ENCODE data around the gene CYTIP.
A peak's percentile ranks its signal among the peaks of the same experiment; 100 is the strongest.

Gene CYTIP

DNA sequence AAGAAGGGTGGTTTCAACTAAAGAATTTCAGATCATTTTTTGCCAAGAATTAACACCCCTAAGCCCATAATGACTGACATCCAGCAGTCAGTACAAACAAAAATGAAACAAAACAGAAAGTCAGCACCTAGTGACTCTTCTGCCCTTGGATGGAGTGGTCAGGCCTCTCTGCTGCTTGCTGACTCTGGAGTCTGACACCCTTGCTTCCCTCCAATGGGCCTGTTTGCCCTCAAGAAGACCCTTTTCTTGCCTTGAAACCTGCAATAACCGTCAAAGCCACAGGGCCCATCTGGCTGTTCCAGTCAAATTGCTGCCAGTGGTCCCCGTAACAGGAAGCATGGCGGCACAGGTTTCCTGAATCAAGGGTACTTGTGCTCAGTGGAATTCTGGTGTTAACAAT lies 27.2 kb upstream of the CYTIP start:
- Mint-ChIP-seq H3K27ac (peak overlapping the region; percentile 99), H3K4me1 (peaks cover 82% of the 10 kb centered on the region), H3K4me3 (peak overlapping the region; percentile 65), H3K9me3 (no peaks in the 10 kb centered on the region), H3K36me3 (peaks cover 10% of the 10 kb centered on the region)
- DNase-seq (ENCODE audit: low spot score in 2 of 2), result no peak
- ATAC-seq, result no peak

DNA sequence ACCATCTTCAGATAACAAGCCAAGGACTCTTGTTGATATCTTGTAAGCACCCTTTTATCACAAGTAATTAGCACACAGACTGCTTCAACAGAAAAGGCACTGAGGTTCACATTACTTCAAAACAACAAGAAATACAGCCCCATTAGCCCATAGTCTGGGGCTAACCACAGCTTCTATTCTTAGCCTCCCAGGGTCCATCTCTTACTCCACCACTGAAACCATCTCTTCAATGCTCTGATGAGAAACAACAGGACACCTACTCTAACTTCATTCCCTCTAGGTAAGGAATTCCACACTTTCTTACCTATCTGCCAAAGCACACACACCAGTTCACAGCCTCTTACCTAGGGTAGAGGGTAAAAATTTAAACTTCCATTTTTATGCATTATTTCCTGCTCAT lies 26.4 kb upstream of the CYTIP start:
- Mint-ChIP-seq H3K9me3 (peaks cover 4% of the 10 kb centered on the region), H3K4me3 (peak overlapping the region; percentile 65), H3K4me1 (peaks cover 82% of the 10 kb centered on the region), H3K36me3 (peaks cover 10% of the 10 kb centered on the region), H3K27ac (peak overlapping the region; percentile 99)
- DNase-seq (ENCODE audit: low spot score in 2 of 2) (no peak), ATAC-seq (no peak)

DNA sequence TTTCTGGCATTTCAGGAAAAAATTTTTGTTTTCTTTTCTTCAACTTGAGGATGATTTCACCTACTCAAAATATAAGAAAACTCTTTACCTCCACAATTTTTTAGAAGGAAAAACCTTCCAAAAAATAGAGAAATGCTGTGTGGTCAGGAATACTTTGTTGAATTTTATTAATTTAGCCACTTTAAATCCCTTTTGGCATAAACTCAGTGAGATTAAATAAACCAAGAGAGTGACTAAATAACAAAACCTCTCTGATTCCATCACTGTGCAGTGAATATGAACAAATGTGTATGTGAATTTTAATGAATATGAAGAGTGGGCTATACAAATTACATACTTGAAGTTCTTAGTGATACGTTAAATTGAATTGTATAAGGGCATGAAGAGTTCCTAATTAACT lies 25.8 kb upstream of the CYTIP start:
- H3K4me3 Mint-ChIP-seq, result peak overlapping the region; percentile 65
- H3K27ac Mint-ChIP-seq, result peak overlapping the region; percentile 99
- DNase-seq (ENCODE audit: low spot score in 2 of 2) (no peak), ATAC-seq (no peak)
- H3K4me1 Mint-ChIP-seq, result peaks cover 88% of the 10 kb centered on the region
- peaks cover 10% of the 10 kb centered on the region for H3K36me3 Mint-ChIP-seq
- peaks cover 4% of the 10 kb centered on the region for H3K9me3 Mint-ChIP-seq

DNA sequence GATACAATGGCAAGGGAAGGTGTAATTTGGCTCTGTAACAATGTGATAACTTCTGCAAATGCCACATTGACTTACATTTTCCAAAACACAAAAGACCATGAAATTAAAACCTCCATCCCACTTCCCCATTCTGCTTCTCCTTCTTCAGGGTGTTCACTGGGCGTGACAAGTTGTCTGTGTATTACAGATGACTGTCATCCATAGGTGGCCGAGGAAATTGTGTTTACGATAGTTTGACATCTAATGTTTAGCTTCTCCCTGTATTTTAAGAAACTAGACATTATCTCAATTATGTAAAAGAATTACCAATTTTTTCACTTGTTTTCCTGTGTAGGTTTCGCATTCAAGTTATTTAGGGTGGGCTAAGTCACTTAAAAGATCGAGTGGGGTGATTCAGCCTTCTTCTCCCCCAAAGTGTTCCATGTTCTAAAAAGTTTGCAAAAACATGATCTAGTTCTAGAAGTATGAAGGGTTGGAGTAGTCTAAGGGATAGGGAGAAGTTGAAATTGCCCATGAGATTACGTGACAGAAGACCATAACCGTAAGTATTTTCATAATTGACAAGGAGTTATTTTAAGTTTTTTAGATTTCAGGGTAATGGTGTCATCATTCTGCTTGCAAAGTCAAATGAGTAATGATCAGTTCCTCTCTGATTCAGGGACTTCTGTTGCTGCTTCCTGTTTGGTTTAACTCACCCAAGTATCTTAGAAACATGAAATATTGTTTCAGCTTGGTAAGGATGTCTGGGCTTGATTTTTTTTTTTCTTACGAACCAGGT lies 25.2 kb upstream of the CYTIP start:
- peak overlapping the region; percentile 99 for H3K27ac Mint-ChIP-seq
- H3K4me3 Mint-ChIP-seq, result peak overlapping the region; percentile 65
- peaks cover 14% of the 10 kb centered on the region for H3K36me3 Mint-ChIP-seq
- no peak for DNase-seq (ENCODE audit: low spot score in 2 of 2)
- H3K4me1 Mint-ChIP-seq, result peaks cover 92% of the 10 kb centered on the region
- H3K9me3 Mint-ChIP-seq, result peaks cover 4% of the 10 kb centered on the region
- peak; percentile 86 for ATAC-seq

DNA sequence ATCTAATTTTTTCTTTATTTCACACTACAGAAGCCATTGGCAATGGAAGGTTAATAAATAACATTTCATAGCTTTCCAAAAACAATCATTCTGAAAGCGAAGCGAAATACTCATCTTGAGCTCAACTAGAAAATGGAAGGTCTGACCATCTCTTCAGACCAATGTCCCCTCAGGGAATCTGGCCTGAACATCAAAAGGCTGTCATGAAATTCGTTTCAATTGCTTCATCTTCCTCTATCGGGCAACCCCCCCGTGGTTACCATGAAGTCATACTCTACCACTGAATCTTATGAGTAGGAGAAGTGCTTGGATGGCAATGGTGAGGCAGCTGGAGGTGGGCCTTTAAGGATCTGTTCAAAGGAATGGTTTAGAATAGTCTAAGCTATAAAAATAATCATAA lies 22.9 kb upstream of the CYTIP start:
- H3K9me3 Mint-ChIP-seq, result peaks cover 4% of the 10 kb centered on the region
- H3K36me3 Mint-ChIP-seq, result peaks cover 26% of the 10 kb centered on the region
- no peak for DNase-seq (ENCODE audit: low spot score in 2 of 2)
- ATAC-seq, result peak; percentile 55
- H3K4me1 Mint-ChIP-seq, result peaks cover 93% of the 10 kb centered on the region
- peak overlapping the region; percentile 99 for H3K27ac Mint-ChIP-seq
- peak overlapping the region; percentile 65 for H3K4me3 Mint-ChIP-seq

DNA sequence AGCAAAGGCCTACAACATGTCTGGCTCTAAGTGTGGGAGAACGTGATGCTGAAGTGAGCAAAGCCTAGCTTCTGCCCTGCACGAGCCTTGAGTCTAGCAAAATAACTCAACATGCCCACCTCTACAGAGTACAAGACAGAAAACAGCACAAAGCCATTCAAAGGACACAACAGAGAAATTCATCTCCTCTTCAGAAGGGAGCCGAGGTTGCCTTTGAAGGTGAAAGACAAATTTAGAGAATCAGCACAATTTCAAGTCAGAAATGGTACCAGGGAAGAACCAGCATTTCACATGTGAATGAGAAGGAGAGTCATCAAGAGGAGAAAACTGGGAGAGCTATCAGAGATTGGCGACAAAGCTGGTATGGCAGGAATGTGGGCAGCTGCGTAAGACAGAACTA lies 21.7 kb upstream of the CYTIP start:
- no peak for ATAC-seq
- peak overlapping the region; percentile 65 for H3K4me3 Mint-ChIP-seq

DNA sequence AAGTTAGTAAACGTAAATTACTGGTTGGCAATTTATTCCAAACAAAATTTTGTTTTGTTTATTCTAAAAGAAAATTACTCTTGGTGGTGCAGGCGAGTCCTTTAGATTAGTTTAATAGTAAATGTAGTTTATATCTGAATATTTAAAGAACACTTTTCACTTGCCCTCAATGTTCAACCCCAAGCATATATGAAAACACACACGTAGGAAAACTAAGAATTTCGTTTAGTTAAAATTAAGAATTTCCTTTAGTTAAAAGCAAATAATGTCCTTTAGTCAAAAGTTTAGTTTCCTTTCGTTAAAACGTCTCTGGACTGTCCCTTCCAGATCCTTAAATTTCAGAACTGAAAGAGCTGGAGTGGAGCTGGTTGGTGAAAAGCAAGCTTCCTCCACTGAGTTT lies 19.1 kb upstream of the CYTIP start:
- peaks cover 20% of the 10 kb centered on the region for H3K36me3 Mint-ChIP-seq
- peak overlapping the region; percentile 65 for H3K4me3 Mint-ChIP-seq
- H3K27ac Mint-ChIP-seq, result peak overlapping the region; percentile 99
- peaks cover 4% of the 10 kb centered on the region for H3K9me3 Mint-ChIP-seq
- H3K4me1 Mint-ChIP-seq, result peaks cover 80% of the 10 kb centered on the region
- no peak for ATAC-seq
- no peak for DNase-seq (ENCODE audit: low spot score in 2 of 2)

More for the DNA sequence above, 21.7 kb upstream of the CYTIP start:
- DNase-seq (ENCODE audit: low spot score in 2 of 2), result no peak
- H3K4me1 Mint-ChIP-seq, result peaks cover 90% of the 10 kb centered on the region
- H3K9me3 Mint-ChIP-seq, result peaks cover 4% of the 10 kb centered on the region
- peak overlapping the region; percentile 99 for H3K27ac Mint-ChIP-seq
- H3K36me3 Mint-ChIP-seq, result peaks cover 30% of the 10 kb centered on the region

DNA sequence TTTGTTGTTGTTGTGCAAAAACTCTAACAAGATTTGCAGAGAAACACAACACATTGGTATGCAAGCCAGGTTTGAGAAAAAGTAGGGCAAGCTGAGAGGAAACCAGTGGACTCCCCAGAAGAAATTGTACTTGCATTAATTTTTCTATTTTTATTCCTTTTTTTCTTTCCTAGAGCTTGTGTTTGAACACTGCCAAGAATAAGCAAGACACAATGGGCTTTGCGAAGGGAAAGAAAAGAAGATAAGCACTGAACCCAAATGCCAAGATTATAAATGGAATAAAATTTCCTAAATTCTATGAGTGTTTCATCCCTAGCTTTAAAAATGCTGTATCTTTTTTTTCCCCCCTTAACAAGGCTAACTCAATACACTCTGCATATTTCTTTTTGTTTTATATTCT lies 17.0 kb upstream of the CYTIP start:
- Mint-ChIP-seq H3K9me3 (peaks cover 4% of the 10 kb centered on the region), H3K4me3 (peak overlapping the region; percentile 43), H3K36me3 (peaks cover 20% of the 10 kb centered on the region), H3K27ac (peak overlapping the region; percentile 99), H3K4me1 (peaks cover 78% of the 10 kb centered on the region)
- no peak for DNase-seq (ENCODE audit: low spot score in 2 of 2)
- ATAC-seq, result no peak

DNA sequence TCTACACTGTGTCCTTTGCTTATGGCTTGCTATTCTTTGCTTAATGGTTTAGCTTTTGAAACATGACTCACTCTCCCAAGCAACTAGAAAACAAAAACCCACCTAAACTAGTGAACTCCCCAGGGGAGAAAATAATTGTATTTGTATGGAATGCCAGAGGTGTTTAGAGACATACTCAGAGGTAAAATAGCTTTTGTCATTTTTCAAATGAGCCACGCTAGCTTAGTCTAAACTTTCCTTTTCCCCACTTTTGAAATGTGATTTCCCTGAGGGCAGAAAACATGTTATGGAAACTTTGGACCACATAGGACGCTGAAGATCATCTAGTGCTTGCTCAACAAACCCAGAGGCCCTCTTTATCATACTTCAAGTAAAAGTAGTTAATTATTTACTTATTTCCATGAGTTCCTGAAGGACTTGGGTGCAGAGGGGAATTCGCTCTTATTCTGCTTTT lies 16.5 kb upstream of the CYTIP start:
- Mint-ChIP-seq H3K36me3 (peaks cover 20% of the 10 kb centered on the region), H3K4me3 (peak overlapping the region; percentile 43), H3K27ac (peak overlapping the region; percentile 99), H3K9me3 (peaks cover under 1% of the 10 kb centered on the region), H3K4me1 (peaks cover 78% of the 10 kb centered on the region)
- ATAC-seq (no peak), DNase-seq (ENCODE audit: low spot score in 2 of 2) (no peak)

DNA sequence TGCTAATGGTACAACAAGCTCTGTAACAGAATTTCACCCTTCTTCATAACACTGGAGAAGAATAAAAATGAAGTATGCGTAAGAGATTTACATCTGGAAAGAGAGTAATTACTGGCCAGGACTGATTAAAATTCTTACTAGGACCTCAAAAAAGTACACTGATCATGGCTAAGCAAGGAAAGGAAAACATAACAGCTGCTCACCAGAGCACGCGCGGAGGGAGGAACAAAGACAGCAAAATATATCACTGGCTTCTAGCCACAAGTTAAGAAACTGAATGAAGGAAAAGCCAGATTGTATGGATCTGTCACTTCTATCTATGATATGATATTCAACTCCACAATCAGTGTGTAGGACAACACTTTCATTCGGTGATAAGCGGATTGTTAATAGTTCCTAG lies 15.6 kb upstream of the CYTIP start:
- H3K9me3 Mint-ChIP-seq, result no peaks in the 10 kb centered on the region
- H3K4me1 Mint-ChIP-seq, result peaks cover 73% of the 10 kb centered on the region
- peaks cover 20% of the 10 kb centered on the region for H3K36me3 Mint-ChIP-seq
- DNase-seq (ENCODE audit: low spot score in 2 of 2) (no peak), ATAC-seq (no peak)
- H3K4me3 Mint-ChIP-seq, result peak overlapping the region; percentile 43
- H3K27ac Mint-ChIP-seq, result peak overlapping the region; percentile 99

DNA sequence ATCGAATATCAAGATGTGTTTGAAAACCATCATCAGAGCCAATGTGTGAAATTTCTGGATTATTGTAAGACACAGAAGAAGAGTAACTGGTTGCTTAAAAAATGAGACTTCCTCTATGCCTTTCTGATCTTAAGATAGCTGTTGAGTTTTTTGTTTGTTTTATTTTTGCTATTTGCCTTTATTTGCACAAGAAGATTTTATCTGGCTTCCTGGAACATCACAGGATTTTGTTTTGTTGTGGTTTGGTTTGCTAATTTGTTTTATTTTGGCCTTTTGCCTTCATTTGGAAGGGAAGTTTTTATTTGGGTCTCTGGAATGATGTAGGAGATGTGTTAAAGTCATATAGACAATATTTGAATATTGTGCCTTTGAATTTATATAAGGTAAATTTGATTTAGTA lies 3.9 kb upstream of the CYTIP start:
- H3K9me3 Mint-ChIP-seq, result no peaks in the 10 kb centered on the region
- peak overlapping the region; percentile 94 for H3K4me3 Mint-ChIP-seq
- no peak for ATAC-seq
- H3K27ac Mint-ChIP-seq, result peak overlapping the region; percentile 85
- DNase-seq (ENCODE audit: low spot score in 2 of 2), result no peak
- peaks cover 38% of the 10 kb centered on the region for H3K36me3 Mint-ChIP-seq
- H3K4me1 Mint-ChIP-seq, result peaks cover 56% of the 10 kb centered on the region

DNA sequence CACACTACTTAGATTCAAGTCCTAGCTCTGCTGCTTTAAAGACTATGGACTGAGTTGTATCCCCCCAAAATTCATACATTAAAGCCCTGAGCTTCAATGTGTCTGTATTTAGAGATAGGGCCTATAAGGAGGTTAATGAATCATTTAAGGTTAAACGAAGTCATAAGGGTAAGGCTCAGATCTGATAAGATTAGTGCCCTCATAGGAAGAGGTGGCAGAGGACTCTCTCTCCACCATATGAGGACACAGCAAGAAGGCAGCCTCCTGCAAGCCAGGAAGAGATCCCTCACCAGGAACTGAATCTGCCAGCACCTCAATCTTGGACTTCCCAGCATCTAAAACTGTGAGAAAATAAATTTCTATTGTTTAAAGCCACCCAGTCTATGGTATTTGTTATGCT lies 3.1 kb upstream of the CYTIP start:
- Mint-ChIP-seq H3K4me1 (peaks cover 49% of the 10 kb centered on the region), H3K9me3 (no peaks in the 10 kb centered on the region), H3K27ac (peak overlapping the region; percentile 85), H3K4me3 (peak overlapping the region; percentile 94), H3K36me3 (peaks cover 42% of the 10 kb centered on the region)
- ATAC-seq, result peak; percentile 81
- peak in 1 of 2 donors; percentile 70 for DNase-seq (ENCODE audit: low spot score in 2 of 2)

DNA sequence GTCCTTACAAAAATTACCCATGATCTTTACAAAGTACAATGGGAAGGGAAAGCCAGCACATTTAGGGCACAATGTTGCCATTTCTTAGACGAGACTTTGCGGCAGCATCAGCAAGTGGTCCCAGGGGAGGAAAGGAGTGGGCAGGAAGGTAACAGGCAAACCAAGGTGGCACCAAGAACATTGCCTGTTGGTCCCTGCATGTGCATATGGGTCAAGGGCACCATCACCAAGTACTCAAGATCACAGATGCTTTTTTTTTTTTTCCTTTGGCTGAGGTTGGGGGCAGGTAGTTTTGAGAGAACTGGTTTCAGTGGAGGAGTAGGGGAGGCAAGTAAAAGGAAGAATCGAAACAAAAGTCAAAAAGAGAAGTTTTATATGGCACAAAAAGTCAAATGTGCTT lies 752 bp upstream of the CYTIP start:
- H3K27ac Mint-ChIP-seq, result peak overlapping the region; percentile 99
- ATAC-seq, result peak; percentile 46
- peaks cover 46% of the 10 kb centered on the region for H3K4me1 Mint-ChIP-seq
- peak overlapping the region; percentile 94 for H3K4me3 Mint-ChIP-seq
- H3K9me3 Mint-ChIP-seq, result no peaks in the 10 kb centered on the region
- peaks cover 59% of the 10 kb centered on the region for H3K36me3 Mint-ChIP-seq
- peak in 1 of 2 donors; percentile 80 for DNase-seq (ENCODE audit: low spot score in 2 of 2)

DNA sequence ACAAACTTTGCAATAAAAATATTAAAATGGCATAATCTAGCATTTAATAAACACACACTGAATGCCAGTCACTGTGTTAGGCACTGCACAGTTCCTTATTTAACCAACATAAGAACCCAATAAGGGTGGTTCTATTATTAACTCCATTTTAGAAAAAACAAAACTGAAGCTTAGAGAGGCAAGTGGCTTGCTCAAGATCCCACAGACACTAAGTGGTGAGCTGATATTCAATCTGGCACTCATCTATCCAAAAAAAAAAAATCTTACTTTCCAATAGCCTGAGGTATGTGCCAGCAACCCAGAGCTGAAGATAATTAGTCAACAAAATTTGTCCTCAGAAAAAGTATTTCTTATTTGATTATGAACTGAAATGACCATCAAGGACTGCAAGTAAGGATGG lies 799 bp downstream of the CYTIP start:
- H3K27ac Mint-ChIP-seq, result peak overlapping the region; percentile 99
- DNase-seq (ENCODE audit: low spot score in 2 of 2) (no peak), ATAC-seq (no peak)
- peak overlapping the region; percentile 94 for H3K4me3 Mint-ChIP-seq
- peaks cover 71% of the 10 kb centered on the region for H3K36me3 Mint-ChIP-seq
- peaks cover 36% of the 10 kb centered on the region for H3K4me1 Mint-ChIP-seq
- H3K9me3 Mint-ChIP-seq, result no peaks in the 10 kb centered on the region

DNA sequence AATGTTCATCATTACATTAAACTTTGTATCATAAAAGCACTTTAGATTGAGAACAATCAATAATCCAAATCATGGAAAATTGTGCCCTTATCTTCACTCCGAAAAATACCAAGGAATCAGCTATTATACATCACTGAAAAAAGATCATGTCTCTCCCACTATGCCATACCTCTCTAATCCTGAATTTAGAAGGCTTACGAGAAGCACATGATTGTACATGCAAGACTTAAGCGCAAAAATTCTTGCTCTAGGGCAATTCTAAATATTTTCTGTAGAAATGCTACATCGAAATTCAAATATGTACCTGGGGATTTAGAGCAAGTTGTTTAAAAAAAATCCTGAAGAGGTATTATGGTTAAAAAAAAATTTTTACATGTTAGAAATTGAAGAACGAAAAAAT lies 1.3 kb downstream of the CYTIP start:
- H3K27ac Mint-ChIP-seq, result peak overlapping the region; percentile 99
- ATAC-seq (no peak), DNase-seq (ENCODE audit: low spot score in 2 of 2) (no peak)
- H3K36me3 Mint-ChIP-seq, result peaks cover 75% of the 10 kb centered on the region
- H3K4me1 Mint-ChIP-seq, result peaks cover 36% of the 10 kb centered on the region
- H3K9me3 Mint-ChIP-seq, result no peaks in the 10 kb centered on the region
- peak overlapping the region; percentile 94 for H3K4me3 Mint-ChIP-seq

DNA sequence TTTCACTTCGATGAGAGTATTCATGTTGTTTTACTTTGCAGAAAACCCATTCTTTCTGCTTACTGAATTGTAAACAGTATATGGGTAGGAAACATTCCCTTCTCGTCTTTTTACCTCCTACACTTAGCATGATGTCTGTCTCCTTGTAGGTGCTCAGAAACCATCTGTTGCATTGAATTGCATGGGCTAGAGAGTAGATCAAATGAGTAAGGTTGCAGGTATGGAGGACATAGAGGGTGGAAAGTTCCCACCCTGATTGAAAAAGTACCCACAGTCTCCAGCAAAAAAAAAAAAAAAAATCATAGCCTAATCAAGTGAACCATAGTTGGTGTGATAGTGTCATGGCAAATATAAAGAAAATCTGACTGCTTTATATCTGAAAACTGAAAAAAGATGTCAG lies 1.7 kb downstream of the CYTIP start:
- peak overlapping the region; percentile 94 for H3K4me3 Mint-ChIP-seq
- DNase-seq (ENCODE audit: low spot score in 2 of 2), result no peak
- no peaks in the 10 kb centered on the region for H3K9me3 Mint-ChIP-seq
- peak overlapping the region; percentile 99 for H3K27ac Mint-ChIP-seq
- no peak for ATAC-seq
- peaks cover 33% of the 10 kb centered on the region for H3K4me1 Mint-ChIP-seq
- peaks cover 80% of the 10 kb centered on the region for H3K36me3 Mint-ChIP-seq

Data from stimulated activated effector memory CD8-positive, alpha-beta T cell treated with anti-CD3 and anti-CD28 coated beads, Interleukin-12 subunit alpha, Interleukin-12 subunit beta, amount 100 ng/mL, for 72 hours (primary cell).